ENCODE data around the gene GSTO1.

The GSTO1 gene

DNA sequence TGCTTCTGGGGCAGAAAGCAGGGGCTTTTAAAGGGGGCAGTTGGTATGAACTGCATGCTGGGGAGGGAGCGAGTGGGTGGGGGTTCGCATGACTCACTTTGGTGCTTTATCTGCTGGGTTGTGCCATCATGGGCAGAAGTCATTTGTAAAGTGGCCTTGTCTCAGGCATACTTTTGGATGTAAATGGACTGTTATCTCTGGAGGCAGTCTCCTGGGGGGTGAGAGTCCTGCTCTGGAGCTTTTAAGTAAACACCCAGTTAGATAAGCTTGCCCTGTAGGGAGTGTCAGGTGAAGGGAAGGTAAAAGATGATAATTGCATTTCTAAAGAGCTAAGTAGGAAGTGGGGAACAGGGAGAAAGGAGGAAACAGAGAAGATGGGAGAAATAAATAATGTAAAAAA is 1.6 kb upstream of the GSTO1 start (continued):
- TF ChIP-seq, protein P1, sequence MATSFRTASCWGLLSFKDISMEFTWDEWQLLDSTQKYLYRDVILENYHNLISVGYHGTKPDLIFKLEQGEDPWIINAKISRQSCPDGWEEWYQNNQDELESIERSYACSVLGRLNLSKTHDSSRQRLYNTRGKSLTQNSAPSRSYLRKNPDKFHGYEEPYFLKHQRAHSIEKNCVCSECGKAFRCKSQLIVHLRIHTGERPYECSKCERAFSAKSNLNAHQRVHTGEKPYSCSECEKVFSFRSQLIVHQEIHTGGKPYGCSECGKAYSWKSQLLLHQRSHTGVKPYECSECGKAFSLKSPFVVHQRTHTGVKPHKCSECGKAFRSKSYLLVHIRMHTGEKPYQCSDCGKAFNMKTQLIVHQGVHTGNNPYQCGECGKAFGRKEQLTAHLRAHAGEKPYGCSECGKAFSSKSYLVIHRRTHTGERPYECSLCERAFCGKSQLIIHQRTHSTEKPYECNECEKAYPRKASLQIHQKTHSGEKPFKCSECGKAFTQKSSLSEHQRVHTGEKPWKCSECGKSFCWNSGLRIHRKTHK (tag by site-specific recombination; IDR thresholded peaks at IDR 0.05): no peak
- no peak for TF ChIP-seq REPIN1 (tag by site-specific recombination; IDR thresholded peaks at IDR 0.05; ENCODE audit: low read depth)
- TF ChIP-seq ZNF140 (tag by site-specific recombination; IDR thresholded peaks at IDR 0.05): no peak
- TF ChIP-seq ZNF423 (tag by site-specific recombination; IDR thresholded peaks at IDR 0.05): no peak
- no peak for TF ChIP-seq ZSCAN4 (tag by site-specific recombination; IDR thresholded peaks at IDR 0.05)
- TF ChIP-seq ZNF529 (tag by site-specific recombination; IDR thresholded peaks at IDR 0.05; ENCODE audit: insufficient replicate concordance): no peak
- TF ChIP-seq ZNF121 (tag by site-specific recombination; IDR thresholded peaks at IDR 0.05): no peak
- TF ChIP-seq ZNF221 (tag by site-specific recombination; IDR thresholded peaks at IDR 0.05; ENCODE audit: borderline replicate concordance): no peak
- TF ChIP-seq, protein P2, sequence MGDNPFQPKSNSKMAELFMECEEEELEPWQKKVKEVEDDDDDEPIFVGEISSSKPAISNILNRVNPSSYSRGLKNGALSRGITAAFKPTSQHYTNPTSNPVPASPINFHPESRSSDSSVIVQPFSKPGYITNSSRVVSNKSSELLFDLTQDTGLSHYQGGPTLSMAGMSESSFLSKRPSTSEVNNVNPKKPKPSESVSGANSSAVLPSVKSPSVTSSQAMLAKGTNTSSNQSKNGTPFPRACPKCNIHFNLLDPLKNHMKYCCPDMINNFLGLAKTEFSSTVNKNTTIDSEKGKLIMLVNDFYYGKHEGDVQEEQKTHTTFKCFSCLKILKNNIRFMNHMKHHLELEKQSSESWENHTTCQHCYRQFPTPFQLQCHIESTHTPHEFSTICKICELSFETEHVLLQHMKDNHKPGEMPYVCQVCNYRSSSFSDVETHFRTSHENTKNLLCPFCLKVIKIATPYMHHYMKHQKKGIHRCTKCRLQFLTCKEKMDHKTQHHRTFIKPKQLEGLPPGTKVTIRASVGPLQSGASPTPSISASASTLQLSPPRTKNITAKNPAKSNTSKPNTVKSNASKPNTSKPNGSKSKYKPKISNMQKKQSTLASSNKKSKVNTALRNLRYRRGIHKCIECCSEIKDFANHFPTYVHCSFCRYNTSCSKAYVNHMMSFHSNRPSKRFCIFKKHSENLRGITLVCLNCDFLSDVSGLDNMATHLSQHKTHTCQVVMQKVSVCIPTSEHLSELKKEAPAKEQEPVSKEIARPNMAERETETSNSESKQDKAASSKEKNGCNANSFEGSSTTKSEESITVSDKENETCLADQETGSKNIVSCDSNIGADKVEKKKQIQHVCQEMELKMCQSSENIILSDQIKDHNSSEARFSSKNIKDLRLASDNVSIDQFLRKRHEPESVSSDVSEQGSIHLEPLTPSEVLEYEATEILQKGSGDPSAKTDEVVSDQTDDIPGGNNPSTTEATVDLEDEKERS (tag by site-specific recombination; IDR thresholded peaks at IDR 0.05): no peak
- TF ChIP-seq ZNF169 (tag by site-specific recombination; IDR thresholded peaks at IDR 0.05): no peak
- TF ChIP-seq, protein P3, sequence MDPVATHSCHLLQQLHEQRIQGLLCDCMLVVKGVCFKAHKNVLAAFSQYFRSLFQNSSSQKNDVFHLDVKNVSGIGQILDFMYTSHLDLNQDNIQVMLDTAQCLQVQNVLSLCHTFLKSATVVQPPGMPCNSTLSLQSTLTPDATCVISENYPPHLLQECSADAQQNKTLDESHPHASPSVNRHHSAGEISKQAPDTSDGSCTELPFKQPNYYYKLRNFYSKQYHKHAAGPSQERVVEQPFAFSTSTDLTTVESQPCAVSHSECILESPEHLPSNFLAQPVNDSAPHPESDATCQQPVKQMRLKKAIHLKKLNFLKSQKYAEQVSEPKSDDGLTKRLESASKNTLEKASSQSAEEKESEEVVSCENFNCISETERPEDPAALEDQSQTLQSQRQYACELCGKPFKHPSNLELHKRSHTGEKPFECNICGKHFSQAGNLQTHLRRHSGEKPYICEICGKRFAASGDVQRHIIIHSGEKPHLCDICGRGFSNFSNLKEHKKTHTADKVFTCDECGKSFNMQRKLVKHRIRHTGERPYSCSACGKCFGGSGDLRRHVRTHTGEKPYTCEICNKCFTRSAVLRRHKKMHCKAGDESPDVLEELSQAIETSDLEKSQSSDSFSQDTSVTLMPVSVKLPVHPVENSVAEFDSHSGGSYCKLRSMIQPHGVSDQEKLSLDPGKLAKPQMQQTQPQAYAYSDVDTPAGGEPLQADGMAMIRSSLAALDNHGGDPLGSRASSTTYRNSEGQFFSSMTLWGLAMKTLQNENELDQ (tag by site-specific recombination; IDR thresholded peaks at IDR 0.05; ENCODE audit: low read depth): no peak
- no peak for TF ChIP-seq ZBTB17 (tag by site-specific recombination; IDR thresholded peaks at IDR 0.05)
- TF ChIP-seq YY1 (tag by site-specific recombination; IDR thresholded peaks at IDR 0.05): no peak
- TF ChIP-seq, protein P4, sequence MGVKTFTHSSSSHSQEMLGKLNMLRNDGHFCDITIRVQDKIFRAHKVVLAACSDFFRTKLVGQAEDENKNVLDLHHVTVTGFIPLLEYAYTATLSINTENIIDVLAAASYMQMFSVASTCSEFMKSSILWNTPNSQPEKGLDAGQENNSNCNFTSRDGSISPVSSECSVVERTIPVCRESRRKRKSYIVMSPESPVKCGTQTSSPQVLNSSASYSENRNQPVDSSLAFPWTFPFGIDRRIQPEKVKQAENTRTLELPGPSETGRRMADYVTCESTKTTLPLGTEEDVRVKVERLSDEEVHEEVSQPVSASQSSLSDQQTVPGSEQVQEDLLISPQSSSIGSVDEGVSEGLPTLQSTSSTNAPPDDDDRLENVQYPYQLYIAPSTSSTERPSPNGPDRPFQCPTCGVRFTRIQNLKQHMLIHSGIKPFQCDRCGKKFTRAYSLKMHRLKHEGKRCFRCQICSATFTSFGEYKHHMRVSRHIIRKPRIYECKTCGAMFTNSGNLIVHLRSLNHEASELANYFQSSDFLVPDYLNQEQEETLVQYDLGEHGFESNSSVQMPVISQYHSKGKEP (tag by site-specific recombination; IDR thresholded peaks at IDR 0.05): no peak
- no peak for TF ChIP-seq SP3 (tag by site-specific recombination; IDR thresholded peaks at IDR 0.05)
- TF ChIP-seq, protein P5, sequence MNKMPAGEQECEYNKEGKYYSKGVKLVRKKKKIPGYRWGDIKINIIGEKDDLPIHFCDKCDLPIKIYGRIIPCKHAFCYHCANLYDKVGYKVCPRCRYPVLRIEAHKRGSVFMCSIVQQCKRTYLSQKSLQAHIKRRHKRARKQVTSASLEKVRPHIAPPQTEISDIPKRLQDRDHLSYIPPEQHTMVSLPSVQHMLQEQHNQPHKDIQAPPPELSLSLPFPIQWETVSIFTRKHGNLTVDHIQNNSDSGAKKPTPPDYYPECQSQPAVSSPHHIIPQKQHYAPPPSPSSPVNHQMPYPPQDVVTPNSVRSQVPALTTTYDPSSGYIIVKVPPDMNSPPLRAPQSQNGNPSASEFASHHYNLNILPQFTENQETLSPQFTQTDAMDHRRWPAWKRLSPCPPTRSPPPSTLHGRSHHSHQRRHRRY (tag by site-specific recombination; IDR thresholded peaks at IDR 0.05): no peak
- no peak for TF ChIP-seq ZNF544 (tag by site-specific recombination; IDR thresholded peaks at IDR 0.05)
- no peak for TF ChIP-seq ZNF704 (tag by site-specific recombination; IDR thresholded peaks at IDR 0.05)
- TF ChIP-seq ZNF521 (tag by site-specific recombination; IDR thresholded peaks at IDR 0.05): no peak
- TF ChIP-seq, protein P6, sequence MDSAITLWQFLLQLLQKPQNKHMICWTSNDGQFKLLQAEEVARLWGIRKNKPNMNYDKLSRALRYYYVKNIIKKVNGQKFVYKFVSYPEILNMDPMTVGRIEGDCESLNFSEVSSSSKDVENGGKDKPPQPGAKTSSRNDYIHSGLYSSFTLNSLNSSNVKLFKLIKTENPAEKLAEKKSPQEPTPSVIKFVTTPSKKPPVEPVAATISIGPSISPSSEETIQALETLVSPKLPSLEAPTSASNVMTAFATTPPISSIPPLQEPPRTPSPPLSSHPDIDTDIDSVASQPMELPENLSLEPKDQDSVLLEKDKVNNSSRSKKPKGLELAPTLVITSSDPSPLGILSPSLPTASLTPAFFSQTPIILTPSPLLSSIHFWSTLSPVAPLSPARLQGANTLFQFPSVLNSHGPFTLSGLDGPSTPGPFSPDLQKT (IDR thresholded peaks at IDR 0.05; ENCODE audit: borderline replicate concordance, low read depth, low read length): no peak
- no peak for TF ChIP-seq ZNF404 (tag by site-specific recombination; IDR thresholded peaks at IDR 0.05)
- TF ChIP-seq RBAK (tag by site-specific recombination; IDR thresholded peaks at IDR 0.05): no peak
- TF ChIP-seq ZNF157 (tag by site-specific recombination; IDR thresholded peaks at IDR 0.05): no peak
- TF ChIP-seq ZNF558 (tag by site-specific recombination; IDR thresholded peaks at IDR 0.05): no peak
- TF ChIP-seq ZNF114 (tag by site-specific recombination; IDR thresholded peaks at IDR 0.05): no peak
- no peak for TF ChIP-seq SCRT2 (tag by site-specific recombination; IDR thresholded peaks at IDR 0.05)
